Measurements from ENCODE around the gene RRAD.
"Not testable (repeated sequence)": the region's sequence is repeated elsewhere in the genome, so short reads cannot be mapped to it uniquely, and the experiment has no call there.

RRAD gene, protein sequence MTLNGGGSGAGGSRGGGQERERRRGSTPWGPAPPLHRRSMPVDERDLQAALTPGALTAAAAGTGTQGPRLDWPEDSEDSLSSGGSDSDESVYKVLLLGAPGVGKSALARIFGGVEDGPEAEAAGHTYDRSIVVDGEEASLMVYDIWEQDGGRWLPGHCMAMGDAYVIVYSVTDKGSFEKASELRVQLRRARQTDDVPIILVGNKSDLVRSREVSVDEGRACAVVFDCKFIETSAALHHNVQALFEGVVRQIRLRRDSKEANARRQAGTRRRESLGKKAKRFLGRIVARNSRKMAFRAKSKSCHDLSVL

DNA sequence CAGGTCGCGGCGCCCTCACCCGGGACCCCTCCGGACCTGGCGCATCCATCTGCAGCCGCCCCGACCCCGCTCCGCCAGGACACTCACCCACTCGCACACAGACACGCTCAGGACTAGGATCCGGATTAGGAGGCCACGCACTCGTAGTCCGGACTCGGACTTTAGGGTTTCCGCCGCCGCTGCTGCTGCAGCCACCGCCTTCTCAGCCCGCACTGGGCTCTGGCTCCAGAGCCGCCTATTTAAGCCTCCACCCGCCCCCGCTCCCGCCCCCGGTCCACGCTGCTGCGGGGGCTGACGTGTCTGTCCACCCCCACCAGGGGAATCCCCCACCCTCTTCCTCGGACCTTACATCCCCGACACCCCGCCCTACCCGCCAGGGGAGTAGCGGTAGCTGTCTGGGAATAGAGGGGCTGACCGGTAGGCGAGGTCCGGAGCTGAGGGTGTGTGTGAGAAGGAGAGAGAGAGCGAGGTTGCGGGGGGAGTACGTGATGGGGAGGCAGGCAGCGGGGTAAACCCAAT lies at the start of gene RRAD:
Gene RRAD (minus strand): TSS at position 214 of the 519 bp plus-strand sequence. CDS start 356 bp downstream, outside the sequence.
- no peak for DNase-seq (ENCODE audit: low read depth)

DNA sequence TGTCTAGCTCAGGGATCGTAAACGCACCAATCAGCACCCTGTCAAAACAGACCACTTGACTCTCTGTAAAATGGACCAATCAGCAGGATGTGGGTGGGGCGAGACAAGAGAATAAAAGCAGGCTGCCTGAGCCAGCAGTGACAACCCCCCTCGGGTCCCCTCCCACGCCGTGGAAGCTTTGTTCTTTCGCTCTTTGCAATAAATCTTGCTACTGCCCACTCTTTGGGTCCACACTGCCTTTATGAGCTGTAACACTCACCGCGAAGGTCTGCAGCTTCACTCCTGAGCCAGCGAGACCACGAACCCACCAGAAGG lies 49.6 kb upstream of the RRAD start:
- DNase-seq (ENCODE audit: low read depth): peak; percentile 66

DNA sequence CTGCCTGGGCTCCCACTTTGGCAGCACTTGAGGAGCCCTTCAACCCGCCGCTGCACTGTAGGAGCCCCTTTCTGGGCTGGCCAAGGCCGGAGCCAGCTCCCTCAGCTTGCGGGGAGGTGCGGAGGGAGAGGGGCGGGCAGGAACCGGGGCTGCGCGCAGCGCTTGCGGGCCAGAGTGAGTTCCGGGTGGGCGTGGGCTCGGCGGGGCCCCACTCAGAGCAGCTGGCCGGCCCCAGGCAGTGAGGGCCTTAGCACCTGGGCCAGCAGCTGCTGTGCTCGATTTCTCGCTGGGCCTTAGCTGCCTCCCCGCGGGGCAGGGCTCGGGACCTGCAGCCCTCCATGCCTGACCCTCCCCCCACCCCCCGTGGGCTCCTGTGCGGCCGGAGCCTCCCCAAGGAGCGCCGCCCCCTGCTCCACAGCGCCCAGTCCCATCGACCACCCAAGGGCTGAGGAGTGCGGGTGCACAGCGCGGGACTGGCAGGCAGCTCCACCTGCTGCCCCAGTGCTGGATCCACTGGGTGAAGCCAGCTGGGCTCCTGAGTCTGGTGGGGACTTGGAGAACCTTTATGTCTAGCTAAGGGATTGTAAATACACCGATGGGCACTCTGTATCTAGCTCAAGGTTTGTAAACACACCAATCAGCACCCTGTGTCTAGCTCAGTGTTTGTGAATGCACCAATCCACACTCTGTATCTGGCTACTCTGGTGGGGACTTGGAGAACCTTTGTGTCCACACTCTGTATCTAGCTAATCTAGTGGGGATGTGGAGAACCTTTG lies 49.0 kb upstream of the RRAD start:
- not testable (repeated sequence) for DNase-seq (ENCODE audit: low read depth)

DNA sequence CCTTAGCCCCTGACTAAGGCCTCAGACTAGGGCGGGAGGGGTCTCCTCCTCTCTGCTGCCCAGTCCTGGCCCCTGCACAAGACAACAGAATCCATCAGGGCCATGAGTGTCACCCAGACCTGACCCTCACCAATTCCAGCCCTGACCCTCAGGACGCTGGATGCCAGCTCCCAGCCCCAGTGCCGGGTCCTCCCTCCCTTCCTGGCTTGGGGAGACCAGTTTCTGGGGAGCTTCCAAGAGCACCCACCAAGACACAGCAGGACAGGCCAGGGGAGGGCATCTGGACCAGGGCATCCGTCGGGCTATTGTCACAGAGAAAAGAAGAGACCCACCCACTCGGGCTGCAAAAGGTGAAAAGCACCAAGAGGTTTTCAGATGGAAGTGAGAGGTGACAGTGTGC lies 48.4 kb upstream of the RRAD start:
- no peak for DNase-seq (ENCODE audit: low read depth)

DNA sequence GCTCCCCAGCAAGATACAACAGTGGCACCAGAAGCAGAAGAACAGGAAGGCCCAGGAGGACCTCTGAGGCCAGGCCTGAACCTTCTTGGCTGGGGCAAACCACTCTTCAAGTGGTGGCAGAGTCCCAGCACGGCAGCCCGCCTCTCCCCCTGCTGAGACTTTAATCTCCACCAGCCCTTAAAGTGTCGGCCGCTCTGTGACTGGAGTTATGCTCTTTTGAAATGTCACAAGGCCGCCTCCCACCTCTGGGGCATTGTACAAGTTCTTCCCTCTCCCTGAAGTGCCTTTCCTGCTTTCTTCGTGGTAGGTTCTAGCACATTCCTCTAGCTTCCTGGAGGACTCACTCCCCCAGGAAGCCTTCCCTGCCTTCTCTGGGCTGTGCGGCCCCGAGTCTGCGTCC lies 47.6 kb upstream of the RRAD start:
- no peak for DNase-seq (ENCODE audit: low read depth)

DNA sequence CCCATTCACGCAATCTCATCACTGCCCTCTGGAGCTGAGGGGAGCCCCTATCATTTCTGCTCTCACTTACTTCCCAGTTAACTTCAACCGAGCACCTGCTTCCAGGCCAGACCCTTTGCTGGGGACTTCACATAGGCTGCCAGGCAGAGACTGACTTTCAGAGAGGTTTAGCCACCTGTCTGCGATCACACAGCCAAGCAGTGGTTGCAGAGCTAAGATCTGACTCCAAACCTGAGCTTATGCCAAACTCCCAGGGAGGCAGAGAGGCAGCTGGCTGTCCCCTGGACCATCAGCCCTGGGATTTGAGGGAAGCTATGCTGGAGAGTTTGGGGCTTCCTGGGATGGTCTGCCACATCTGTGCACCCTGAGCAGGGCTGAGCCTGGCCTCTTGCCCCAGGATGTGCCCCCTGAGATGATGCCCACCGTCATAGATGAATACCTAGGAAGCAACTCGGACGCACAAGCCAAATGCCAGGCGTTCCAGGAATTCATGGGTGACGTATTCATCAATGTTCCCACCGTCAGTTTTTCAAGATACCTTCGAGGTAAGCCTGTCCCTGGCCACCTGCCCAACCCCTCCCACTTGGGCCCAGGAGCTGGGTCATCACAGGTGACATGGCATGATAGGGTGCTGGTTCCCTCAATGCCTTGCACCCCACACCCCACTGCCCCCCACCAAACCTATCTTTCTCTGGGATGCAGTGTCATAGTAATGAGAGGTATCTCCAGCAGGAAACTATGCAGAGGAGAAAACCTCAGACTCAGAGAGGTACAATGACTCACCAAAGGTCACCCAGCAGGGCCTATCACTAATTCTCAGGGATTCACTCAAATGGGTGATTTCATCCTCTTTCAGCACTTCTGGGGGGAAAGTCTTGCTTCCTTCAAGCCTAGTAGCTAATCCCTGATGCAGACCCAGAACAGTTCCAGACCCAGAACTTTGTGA lies 45.7 kb upstream of the RRAD start:
- no peak for DNase-seq (ENCODE audit: low read depth)

DNA sequence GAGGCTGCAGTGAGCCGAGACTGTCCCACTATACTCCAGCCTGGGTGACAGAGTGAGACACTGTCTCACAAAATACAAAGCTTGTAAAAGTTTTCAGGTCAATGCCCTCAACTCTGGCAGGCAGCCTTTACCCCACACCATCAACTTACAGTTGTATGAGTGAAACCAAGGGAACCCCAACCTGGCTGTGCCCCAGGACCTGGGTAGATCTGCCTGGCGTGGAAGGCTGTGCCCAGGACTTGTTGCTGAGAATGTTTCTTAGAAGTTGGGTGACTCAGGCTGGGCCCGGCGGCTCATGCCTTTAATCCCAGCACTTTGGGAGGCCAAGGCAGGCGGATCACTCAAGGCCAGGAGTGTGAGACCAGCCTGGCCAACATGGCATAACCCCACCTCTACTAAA lies 43.5 kb upstream of the RRAD start:
- DNase-seq (ENCODE audit: low read depth): no peak

DNA sequence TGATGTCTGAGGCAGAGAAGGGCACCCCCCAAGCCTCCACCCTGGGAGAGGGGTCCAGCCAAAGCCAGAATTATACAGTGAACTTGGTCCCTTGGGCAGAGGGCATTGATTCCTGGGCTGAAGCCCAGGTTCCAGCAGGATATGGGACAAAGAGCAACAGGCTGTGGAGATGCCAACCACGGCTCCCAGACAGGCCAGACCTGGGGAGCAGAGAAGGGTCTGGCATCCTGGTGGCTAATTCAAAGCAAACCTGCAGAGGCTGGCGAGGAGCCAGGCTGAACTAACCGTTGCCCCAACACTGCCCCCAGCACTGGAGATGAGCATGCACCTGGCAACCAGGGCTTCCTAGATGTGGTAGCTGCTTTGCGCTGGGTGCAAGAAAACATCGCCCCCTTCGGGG lies 38.7 kb upstream of the RRAD start:
- DNase-seq (ENCODE audit: low read depth): no peak

DNA sequence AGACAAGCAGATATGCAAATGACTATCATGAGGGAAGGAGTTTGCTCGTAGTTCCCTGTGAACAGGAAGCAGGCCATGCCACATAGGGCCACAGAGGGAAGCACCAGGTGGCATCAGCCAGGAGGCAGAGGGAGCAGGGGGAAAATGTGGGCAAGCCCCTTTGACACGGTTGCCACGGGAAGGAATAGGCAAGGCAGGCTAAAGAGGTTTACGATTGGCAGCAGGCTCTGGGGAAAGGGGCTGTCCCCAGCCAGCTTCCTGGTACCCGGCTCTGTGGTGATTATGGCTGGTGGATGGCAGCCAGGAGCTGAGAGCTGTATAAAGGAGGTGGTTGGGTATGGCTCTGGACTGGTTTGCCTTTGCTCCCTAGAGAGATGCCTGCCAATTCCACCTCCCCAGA lies 36.6 kb upstream of the RRAD start:
- DNase-seq (ENCODE audit: low read depth): no peak

DNA sequence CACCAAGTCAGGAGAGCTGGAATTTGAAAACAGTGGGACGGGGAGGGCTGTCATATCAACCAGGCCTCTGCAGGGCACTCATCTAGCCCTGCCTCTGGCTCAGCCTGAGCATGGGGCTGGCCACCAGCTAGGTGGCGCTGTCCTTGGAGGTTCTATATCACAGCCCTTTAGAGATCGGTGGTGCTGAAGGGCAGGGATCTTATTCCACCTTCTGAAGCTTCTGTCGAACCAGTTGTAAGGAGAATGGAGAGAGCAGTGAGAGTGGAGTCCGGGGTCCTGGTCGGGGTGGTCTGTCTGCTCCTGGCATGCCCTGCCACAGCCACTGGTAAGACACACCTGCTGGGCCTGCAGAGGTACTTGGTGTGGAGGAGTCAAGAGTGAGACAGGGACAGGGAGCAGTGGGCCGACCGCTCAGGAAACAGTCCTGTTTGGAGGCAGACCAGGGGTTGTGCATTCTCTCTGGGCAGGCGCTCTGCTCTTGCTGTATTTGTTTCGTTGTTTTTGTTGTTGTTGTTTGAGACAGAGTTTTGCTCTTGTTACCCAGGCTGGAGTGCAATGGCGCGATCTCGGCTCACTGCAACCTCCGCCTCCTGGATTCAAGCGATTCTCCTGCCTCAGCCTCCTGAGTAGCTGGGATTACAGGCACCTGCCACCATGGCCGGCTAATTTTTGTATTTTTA lies 35.9 kb upstream of the RRAD start, which contains the start of gene CES3:
Gene CES3 (plus strand): TSS at position 202 of the 680 bp plus-strand sequence. CDS start 42 bp downstream, at position 244.
- peak; percentile 71 for DNase-seq (ENCODE audit: low read depth)

DNA sequence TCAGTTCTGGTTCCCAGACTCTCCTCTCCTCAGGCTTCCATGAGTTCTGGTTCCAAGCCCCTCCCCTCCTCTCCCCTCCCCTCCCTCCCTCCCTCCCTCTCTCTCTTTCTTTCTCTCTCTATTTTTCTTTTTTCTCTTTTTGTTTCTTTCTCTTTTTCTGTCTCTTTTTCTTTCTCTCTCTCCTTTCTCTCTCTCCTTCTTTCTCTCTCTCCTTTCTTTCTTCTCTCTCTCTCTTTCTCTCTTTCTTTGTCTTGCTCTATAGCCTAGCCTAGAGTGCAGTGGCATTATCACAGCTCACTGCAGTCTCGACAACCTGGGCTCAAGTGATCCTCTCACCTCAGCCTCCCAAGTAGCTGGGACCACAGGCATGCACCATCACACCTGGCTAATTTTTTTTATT lies 34.9 kb upstream of the RRAD start:
- no peak for DNase-seq (ENCODE audit: low read depth)

DNA sequence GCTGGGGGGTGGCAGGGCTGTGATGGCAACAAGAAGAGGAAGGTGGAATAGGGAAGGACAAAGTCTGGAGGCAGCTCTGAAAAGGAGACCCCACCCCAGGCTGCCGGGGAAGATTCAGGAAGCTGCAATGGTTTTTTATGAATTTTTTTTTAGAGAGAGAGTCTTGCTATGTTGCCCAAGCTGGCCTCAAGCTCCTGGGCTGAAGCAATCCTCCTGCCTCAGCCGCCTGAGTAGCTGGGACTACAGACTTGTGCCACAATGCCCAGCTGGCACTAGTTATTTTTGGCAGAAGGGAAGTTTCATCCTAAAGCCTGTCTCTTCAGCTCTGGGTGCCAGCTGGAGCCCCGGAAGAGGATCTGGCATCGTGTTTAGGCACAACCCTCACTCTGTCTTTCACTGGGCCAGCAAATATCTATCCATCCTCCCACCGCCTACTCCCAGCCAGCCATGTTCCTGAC lies 34.4 kb upstream of the RRAD start:
- no peak for DNase-seq (ENCODE audit: low read depth)

DNA sequence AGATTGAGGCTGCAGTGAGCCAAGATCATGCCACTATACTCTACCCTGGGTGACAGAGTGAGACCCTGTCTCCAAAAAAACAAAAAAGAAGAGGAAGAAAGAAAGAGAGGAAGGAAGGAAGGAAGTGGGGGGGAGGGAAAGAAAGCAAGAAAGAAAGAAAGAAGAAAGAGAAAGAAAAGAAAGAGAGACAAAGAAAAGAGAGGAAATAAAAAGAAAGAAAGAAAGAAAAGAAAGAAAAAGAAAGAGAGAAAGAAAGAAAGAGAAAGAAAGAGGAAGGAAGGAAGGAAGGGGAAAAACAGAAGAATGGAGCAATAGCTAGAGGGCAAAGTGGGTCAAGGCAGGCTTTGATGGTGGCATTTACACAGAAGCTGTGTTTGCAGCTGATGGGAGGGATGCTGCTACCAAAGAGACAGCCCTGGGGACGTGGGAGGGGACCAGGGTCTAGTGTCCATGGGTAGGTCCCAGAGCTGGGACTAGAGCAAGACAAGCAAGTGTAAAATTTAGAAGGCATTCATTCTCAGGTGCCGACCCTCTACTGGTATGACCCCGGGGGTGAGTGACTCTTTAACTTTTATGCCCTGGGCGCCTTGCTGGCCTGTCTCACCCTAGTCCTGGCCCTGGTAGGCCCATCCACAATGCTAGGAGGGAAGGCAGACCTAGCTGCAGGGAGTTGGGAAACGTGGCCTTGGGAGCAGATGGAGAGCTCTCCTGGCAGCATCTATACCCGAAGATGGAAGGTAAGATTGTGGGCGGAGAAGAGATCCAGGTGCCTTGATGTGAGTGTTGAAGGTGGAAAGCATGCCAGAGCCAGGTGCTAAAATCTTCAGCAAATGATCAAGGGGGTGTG lies 33.7 kb upstream of the RRAD start:
- DNase-seq (ENCODE audit: low read depth): no peak

DNA sequence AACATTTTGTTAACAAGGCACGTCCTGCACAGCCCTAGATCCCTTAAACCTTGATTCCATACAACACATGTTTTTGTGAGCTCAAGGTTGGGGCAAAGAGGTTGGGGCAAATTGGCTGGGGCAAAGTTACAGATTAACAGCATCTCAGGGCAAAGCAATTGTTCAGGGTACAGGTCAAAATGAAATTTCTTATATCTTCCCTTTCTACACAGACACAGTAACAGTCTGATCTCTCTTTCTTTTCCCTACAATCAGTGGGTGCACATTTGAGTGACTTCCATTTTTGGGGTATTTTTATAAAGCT lies 30.8 kb upstream of the RRAD start:
- DNase-seq (ENCODE audit: low read depth): not testable (repeated sequence)

DNA sequence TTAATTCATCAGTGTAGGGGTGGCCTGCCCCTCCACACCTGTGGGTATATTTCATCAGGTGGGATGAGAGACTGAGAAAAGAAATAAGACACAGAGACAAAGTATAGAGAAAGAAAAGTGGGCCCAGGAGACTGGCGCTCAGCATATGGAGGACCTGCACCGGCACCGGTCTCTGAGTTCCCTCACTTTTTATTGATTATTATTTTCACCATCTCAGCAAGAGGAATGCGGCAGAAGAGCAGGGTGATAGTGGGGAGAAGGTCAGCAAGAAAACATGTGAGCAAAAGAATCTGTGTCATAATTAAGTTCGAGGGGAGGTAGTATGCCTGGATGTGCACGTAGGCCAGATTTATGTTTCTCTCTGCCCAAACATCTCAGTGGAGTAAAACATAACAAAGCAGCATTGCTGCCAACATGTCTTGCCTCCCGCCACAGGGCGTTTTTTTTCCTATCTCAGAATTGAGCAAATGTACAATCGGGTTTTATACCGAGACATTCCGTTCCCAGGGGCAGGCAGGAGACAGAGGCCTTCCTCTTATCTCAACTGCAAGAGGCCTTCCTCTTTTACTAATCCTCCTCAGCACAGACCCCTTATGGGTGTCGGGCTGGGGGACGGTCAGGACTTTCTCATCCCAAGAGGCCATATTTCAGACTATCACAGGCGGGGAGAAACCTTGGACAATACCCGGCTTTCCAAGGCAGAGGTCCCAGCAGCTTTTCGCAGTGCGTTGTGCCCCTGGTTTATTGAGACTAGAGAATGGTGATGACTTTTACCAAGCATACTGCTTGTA lies 30.2 kb upstream of the RRAD start:
- not testable (repeated sequence) for DNase-seq (ENCODE audit: low read depth)

DNA sequence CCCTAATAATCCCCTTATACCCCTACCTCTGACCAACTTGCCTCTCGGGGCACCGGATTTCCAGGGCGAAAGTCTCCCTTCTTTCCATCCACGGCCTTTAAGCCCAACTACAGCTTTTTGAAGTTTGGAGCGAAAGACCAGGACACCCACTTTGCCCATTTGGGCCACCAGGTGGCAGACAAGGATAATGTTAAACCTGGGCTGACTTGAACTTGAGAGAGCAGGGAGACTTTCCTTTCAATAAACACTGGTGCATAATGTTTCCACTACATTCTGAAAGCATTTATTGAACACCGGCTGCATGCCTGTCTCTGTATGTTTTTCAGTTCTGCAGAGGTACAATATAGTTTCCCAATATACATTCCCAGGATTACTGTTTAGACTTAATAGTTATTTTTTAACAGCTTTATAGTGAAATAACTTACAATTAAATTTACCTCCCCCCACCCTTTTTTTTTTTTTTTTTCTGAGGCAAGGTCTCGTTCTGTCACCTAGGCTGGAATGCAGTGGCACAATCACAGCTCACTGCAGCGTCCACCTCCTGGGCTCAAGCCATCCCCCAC lies 28.8 kb upstream of the RRAD start:
- peak; percentile 73 for DNase-seq (ENCODE audit: low read depth)

DNA sequence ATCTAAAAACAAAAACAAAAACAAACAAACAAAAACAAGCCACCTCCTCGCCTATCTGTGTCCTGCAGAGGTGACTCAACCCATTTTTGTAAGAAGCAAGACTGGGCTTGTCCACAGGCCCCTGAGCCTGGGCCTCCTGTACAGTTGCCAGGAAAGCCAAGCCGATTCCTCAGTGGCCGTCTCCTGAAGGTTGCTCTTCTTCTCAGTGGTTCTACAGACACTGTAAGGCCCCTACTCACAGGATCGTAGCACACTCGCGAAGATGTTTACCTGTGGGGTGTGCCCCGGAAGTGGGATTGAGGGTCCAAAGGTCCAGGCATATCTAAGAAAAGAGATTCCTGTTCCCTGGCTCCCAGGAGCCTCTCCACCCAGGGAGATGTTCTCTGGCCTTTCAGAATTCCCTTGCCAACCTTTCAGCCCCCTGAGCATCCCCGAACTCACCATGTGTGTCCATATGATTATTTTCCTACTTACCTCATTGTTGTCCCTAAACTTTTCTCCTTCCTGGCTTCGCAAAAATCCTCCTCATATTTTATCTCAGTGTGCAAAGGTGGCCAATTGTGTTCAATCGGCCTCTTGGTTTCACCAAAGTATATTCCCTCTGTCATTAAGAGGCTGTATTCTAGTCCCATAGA lies 28.2 kb upstream of the RRAD start:
- DNase-seq (ENCODE audit: low read depth): no peak

DNA sequence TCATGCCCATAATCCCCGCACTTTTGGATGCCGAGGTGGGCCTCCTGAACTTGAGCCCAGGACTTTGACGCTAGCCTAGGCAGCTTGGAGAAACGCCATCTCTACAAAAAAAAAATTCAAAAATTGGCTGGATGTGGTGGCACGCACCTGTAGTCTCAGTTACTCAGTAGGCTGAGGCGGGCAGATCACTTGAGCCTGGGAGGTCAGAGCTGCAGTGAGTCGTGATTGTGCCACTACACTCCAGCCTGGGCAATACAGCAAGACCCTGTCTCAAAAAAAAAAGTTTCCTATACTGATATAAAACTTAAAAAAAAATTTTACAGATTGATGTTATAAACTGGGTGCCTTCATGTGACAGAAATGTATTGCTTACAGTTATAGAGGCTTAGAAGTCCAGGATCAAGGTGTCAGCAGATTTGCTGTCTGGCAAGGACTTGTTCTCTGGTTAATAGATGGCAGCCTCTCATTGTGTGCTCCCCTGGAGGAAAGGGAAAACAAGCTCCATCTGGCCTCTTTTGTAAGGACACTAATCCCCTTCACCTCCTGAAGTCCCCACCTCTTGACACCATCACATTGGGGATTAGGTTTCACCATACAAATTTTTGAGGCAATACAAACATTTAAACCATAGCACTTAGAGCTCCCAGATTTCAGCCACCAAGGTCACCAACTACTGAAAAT lies 27.2 kb upstream of the RRAD start:
- DNase-seq (ENCODE audit: low read depth): no peak

Data from activated T-cell treated with anti-CD3 and anti-CD28 coated beads for 48 hours (primary cell).